NCI-H187 treated with DMSO at 0.1 percent for 48 hours (cell line): ENCODE measurements around the gene KATNAL2.
"Not testable (repeated sequence)": the region's sequence is repeated elsewhere in the genome, so short reads cannot be mapped to it uniquely, and the experiment has no call there.

ENCODE experiments used
- DNase-seq: peaks from one replicate; lab custom pipeline; 2025; lab: John Stamatoyannopoulos, UW

KATNAL2 gene

GRCh38 chr18:46939998-46940571 lies 22.7 kb downstream of the KATNAL2 start:
- no peak for DNase-seq

DNA sequence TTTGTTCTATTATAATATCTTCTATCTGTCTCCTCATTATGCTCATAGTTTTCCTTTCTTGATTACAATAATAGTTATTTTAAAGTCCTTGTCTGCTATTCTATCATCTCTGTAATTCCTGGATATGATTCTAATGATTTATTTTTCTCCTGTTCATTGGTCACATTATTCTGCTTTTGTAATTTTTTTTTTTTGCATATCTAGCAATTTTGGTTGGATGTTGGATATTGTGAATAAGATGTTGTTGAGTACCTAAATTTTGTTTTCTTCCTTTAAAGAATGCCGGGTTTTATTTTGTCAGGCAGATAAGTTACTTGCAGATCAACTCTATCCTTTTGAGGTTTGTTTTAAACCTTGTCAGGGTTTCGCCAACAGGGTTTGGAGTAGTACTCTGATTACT lies 25.2 kb downstream of the KATNAL2 start:
- no peak for DNase-seq

GRCh38 chr18:46946656-46947282 lies 29.4 kb downstream of the KATNAL2 start:
- DNase-seq, result no peak

- DNase-seq, result no peak
These were observed 32.8 kb downstream of the KATNAL2 start for GRCh38 chr18:46950064-46950656.

DNA sequence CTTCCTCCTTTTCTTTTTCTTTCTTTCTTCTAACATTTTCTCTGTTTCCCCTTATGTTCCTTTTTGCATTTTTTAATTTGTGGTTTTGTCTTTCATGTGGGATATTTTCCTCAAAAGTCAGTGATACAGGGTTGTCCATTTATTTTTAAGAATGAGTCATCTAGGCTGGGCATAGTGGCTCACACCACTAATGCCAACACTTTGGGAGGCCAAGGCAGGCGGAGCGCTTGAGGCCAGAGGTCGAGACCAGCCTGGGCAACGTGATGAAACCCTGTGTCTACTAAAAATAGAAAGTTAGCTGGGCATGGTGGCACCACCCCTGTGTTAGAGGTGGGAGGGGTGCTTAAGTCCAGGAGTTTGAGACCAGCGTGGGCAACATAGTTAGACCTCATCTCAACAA lies 35.8 kb downstream of the KATNAL2 start:
- no peak for DNase-seq

GRCh38 chr18:46958209-46958608 lies 40.8 kb downstream of the KATNAL2 start:
- no peak for DNase-seq

DNA sequence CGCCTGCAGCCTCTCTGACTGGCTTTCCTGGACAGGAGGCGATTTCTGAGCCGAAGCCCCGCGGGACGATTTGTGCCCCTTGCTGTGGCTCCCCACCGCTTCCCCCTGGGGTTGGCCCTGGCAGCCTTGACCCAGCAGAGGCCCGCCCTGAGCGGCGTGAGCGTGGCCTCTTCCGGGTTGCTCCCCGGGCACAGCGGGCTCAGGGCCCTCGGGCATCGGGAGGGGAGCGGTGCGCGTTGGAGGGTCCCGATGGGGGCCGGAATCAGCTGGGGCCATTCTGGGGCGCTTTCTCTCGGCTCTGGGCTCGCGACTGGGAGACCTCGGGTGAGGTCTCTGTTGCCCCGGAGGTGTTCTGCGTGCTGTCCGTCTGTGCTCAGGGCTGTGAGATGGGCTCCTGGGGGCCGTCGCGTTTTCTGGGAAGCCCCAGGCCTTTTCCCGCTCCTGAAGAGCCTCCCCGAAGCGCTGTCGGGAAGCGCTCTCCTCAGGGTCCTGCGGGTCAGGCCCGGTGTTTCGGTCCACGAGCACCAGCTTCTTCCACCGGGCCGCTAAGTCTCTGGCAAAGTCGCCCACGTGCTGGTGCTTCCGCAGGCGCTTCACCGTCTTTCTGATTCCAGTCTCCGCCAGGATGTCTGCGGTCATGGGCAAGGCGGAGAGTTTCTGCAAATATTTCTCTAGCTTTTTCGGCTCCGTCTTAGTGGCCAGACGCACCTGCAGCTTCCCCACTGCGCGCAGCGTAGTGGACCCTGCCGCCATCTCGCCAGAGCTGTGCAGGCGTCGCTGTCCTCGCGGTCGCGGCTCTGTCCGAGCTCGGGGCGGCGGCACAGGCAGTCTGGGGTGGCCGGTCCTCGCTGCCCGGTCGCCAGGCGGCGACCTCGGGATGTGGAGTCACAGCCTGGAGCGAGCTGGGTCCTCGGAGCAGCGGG lies 46.5 kb downstream of the KATNAL2 start:
- DNase-seq, result not testable (repeated sequence)

GRCh38 chr18:46964579-46965293 lies 47.3 kb downstream of the KATNAL2 start:
- DNase-seq, result not testable (repeated sequence)

DNA sequence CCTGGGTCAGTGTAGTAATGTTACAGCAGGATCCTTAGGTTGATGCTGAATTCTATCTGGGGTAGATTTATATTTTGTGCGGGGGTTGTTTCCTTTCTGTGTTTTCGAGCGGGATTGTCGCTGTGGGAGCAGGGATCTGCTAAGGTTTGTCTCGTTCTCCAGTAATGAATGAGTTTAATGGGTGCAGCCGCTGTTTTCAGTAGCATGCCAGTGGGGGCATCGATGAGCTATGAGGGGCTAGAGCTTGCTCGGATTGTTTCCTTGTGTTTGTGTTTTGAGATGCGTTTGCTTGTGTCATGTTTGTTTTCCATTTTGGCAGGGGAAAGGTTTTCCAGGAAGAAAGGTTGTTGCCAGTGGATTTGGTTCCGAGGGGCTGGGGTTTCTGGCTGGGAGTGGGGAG lies 48.9 kb downstream of the KATNAL2 start:
- not testable (repeated sequence) for DNase-seq

GRCh38 chr18:46969551-46969950 lies 52.1 kb downstream of the KATNAL2 start:
- DNase-seq, result not testable (repeated sequence)

DNA sequence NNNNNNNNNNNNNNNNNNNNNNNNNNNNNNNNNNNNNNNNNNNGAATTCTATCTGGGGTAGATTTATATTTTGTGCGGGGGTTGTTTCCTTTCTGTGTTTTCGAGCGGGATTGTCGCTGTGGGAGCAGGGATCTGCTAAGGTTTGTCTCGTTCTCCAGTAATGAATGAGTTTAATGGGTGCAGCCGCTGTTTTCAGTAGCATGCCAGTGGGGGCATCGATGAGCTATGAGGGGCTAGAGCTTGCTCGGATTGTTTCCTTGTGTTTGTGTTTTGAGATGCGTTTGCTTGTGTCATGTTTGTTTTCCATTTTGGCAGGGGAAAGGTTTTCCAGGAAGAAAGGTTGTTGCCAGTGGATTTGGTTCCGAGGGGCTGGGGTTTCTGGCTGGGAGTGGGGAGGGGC lies 102.5 kb downstream of the KATNAL2 start:
- not testable (repeated sequence) for DNase-seq

GRCh38 chr18:47020757-47021156 lies 103.4 kb downstream of the KATNAL2 start:
- DNase-seq, result not testable (repeated sequence)

GRCh38 chr18:47022821-47023220 lies 105.4 kb downstream of the KATNAL2 start:
- DNase-seq, result not testable (repeated sequence)

DNA sequence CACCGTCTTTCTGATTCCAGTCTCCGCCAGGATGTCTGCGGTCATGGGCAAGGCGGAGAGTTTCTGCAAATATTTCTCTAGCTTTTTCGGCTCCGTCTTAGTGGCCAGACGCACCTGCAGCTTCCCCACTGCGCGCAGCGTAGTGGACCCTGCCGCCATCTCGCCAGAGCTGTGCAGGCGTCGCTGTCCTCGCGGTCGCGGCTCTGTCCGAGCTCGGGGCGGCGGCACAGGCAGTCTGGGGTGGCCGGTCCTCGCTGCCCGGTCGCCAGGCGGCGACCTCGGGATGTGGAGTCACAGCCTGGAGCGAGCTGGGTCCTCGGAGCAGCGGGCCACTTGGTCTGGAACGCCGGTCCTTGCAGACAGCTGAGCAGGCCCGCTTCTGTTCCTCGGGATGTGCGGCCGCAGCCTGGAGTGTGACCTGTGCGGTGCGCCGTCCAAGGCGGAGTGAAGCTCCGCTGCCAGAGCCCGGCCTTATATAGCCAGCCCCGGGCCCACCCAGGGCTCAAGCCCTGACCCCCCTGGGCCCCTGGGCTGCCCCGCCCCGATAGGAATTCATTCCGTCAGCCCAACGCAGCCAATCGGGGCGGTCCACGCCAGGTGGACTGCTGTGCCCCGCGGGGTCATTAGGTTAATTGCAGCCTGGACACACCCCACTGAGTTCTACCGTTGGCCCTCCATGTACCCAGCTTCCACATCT lies 106.5 kb downstream of the KATNAL2 start:
- DNase-seq, result not testable (repeated sequence)

DNA sequence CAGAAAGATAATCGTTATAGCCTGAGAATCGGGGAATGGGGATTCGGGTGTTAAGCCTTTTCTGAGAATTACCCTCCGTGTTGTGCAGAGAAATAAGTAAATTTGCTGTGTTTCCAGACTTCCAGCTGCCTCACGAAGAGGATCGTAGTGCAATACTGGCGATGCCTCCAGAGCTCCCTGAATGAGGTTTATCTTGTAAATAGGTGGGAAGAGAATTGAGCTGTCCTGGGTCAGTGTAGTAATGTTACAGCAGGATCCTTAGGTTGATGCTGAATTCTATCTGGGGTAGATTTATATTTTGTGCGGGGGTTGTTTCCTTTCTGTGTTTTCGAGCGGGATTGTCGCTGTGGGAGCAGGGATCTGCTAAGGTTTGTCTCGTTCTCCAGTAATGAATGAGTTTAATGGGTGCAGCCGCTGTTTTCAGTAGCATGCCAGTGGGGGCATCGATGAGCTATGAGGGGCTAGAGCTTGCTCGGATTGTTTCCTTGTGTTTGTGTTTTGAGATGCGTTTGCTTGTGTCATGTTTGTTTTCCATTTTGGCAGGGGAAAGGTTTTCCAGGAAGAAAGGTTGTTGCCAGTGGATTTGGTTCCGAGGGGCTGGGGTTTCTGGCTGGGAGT lies 108.3 kb downstream of the KATNAL2 start:
- not testable (repeated sequence) for DNase-seq

DNA sequence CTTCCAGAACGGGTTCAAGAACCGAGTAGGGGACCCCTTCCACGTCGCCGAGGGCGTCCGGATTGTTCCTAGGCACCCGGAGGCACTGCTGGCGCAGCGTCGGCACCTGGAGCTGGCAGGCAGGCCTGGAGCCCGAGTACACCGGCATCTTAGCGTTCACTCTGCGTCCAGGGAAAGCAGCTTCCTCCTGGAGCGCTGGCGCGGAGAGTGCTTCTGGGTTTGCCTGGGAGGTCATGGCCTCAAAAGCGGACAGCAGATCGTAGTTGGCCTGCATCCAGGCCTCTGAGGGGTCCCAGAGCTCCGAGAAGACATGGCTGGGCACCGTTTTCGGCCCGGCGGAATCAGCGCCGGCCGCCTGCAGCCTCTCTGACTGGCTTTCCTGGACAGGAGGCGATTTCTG lies 111.3 kb downstream of the KATNAL2 start:
- not testable (repeated sequence) for DNase-seq

DNA sequence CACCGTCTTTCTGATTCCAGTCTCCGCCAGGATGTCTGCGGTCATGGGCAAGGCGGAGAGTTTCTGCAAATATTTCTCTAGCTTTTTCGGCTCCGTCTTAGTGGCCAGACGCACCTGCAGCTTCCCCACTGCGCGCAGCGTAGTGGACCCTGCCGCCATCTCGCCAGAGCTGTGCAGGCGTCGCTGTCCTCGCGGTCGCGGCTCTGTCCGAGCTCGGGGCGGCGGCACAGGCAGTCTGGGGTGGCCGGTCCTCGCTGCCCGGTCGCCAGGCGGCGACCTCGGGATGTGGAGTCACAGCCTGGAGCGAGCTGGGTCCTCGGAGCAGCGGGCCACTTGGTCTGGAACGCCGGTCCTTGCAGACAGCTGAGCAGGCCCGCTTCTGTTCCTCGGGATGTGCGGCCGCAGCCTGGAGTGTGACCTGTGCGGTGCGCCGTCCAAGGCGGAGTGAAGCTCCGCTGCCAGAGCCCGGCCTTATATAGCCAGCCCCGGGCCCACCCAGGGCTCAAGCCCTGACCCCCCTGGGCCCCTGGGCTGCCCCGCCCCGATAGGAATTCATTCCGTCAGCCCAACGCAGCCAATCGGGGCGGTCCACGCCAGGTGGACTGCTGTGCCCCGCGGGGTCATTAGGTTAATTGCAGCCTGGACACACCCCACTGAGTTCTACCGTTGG lies 112.4 kb downstream of the KATNAL2 start:
- DNase-seq, result not testable (repeated sequence)

DNA sequence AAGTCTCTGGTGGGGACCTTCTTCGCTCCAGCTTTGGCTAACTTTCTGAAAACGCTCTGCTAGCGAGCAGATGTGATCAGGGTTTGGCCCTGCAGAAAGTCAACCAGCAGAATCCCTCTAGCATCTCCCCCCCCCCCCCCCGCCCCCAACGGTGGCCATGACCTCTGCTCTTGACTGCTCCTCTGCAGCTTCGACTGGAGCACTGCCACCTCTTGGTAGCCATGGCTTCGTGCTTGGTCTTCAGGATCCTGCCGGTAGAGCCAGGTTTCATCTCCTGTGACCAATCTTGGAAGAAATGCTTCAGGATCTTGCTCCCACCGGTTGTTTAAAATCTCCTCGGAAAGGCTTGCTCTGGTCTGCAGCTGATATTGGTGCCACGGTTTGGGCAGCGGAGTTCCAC lies 113.5 kb downstream of the KATNAL2 start:
- not testable (repeated sequence) for DNase-seq

GRCh38 chr18:47032945-47033344 lies 115.5 kb downstream of the KATNAL2 start:
- no peak for DNase-seq

DNA sequence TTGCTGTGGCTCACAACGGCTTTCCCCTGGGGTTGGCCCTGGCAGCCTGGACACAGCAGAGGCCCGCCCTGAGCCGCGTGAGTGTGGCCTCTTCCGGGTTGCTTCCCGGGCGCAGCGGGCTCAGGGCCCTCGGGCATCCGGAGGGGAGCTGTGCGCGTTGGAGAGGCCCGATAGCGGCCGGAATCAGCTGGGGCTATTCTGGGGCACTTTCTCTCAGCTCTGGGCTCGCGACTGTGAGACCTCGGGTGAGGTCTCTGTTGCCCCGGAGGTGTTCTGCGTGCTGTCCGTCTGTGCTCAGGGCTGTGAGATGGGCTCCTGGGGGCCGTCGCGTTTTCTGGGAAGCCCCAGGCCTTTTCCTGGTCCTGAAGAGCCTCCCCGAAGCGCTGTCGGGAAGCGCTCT lies 117.2 kb downstream of the KATNAL2 start:
- DNase-seq, result not testable (repeated sequence)
